ENCODE measurements around the gene HOXC4.
A peak's percentile ranks its signal among the peaks of the same experiment; 100 is the strongest.
"Not testable (repeated sequence)": the region's sequence is repeated elsewhere in the genome, so short reads cannot be mapped to it uniquely, and the experiment has no call there.

Gene HOXC4

DNA sequence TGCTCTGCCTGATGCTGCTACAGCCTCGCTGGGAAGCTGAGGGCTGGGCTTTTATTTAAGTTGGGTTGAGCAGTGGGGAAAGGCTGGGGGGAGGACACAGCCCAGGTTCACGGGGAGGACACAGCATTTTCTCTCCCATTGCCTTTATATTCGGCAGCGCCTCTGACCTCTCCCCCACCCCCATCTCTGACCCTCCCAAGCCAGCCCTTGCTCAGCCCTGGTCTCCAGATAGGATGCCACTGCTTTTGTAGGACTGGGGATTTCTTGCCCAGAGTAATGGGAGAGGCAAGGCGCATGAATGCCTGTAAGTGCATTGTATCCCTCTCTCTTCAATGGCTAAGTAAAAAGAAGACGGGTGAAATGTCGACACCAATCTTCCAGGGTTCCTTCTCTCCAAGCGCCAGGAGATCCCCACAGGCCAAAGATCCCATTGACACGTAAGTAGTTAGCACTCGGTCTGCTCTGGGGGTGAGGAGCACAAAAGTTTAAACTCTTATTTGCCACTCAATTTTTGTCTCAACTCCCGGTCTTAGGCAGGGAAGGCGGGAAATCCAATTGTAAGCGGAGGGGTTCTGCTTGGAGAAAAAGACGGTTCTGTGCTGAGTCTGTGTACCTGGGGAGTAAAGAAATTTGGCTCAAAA, 4.6 kb downstream of the HOXC4 start:
- no peak for DNase-seq (ENCODE audit: low read depth in 2 of 2)

DNA sequence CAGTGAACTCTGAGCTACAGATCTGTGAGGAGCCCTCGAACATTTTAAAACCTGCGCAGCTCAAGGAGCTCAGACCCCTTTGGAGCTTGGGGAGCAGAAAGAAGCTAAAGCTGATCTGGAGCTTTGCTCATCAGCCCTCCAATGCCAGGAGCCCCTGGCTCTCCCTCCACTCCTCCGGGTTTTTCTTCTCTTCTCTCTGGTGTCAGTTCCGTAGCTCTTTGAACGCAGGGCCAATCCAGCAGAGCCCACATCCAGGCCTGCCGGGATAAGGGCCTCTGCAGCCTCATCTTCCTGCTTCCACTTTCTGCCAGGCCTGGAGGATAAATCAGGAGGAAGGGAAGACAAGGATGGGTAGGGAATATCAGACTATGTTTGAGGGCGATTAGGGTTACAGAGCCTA, 6.0 kb downstream of the HOXC4 start:
- DNase-seq (ENCODE audit: low read depth in 2 of 2): no peak

DNA sequence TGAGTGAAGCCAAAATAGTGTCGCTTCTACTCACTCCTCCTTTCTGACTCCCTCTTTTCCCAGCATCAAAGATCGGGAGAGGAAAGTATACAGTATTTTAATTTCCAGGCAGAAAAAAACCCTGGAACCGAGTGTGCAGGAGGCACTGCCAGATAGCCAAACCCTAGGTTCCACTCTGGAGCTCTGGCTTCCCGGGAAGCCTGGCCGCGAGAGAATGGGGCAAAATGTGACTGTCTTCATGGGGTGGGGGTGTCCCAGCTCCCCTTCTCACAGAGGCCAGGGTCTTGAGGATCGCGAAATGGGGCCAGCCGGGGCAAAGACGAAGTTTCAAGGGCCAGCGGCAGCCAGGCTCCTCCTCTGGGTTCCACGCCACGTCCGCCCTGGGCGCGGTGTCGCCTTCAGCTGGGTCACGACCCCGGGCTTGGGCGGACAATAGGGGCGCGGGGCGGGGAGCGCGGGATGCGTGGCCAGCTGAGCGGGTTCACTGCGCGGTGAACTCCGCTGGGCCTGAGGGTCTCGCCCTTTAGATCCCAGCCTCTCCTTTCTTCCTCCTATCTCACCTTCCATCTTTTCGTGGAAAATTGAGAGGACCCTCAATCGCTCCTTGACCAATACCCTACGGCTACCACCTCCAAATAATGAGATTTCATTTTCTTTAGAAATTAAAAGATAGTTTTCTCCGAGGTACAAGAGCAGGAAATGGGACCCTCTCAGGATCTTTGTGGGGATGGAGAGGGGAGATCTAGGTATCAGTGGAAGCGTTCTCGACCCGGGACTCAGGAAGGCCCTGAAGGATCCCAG, 6.7 kb downstream of the HOXC4 start:
- no peak for DNase-seq (ENCODE audit: low read depth in 2 of 2)

DNA sequence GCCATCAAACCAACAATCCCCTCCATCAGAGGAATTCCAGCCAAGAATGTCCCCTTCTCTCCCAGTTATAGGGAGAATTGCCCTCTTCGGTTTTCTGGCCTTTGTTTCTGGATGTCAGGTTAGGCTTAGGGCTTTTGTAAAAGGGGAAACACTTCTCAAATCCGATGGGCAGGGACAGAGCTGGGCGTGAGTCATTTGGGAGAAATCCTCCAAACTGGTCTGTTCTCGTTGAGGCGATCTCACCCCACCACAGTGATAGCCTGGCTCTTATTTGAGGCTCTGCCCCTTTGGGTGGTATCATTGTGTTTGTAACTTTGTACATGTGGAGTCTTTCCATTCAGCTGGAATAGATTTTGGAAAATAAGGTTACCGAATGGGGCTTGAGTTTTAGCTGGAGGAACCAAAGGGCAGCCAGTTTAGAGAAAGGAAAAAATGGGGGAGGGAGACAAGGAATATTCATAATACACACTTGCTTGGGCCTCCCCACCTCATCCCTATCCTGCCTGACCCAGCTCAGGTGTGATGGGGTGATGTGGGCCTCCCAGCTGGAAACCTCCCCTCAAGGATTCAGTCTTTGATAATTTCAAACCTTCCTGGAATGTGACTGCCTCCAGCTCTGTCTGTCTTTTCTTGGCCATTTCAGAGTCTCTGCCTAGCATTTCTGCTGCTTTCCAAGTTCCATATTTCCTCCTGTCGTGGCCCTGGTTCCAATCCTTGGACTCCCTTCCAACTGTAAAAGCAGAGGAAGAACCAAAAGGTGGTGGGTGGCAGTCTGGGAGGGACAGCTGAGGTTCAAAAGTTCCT, 7.5 kb downstream of the HOXC4 start:
- no peak for DNase-seq (ENCODE audit: low read depth in 2 of 2)

DNA sequence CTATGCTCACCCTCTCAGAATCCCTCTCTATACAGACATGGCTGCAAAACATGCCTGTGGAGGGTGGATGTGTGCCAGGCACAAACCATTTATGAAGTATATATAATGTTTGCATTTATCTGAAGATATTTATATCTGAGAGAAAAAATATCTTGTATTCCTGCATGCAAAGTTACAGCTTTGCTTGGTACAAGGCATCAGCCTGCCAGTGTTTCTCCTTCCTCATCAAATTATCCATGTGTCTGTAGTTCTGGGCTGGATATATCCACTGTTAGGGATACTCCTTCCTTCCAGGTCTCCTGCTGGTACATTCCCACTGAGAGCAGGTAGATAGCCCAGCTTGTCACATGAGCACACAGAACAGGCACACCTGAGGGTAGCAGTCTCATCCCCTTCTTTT, 12.0 kb downstream of the HOXC4 start:
- DNase-seq (ENCODE audit: low read depth in 2 of 2): no peak

DNA sequence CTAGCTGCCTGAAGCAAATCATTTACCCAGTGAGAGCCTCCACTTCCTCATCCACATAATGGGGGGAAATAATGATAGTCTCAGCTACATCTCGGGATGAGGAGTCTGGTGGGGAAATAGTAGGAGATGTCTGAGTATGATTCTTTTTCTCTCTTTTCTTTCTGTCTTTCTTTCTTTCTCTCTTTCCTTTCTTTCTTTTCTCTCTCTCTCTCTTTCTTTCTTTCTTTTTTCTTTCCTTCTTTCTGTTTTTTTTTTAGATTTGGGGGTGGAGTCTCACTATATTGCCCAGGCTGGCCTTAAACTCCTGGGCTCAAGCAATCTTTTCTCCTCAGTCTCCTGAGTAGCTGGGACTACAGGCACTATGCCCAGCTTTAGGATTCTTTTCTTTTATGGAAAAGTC, 12.8 kb downstream of the HOXC4 start:
- no peak for DNase-seq (ENCODE audit: low read depth in 2 of 2)

DNA sequence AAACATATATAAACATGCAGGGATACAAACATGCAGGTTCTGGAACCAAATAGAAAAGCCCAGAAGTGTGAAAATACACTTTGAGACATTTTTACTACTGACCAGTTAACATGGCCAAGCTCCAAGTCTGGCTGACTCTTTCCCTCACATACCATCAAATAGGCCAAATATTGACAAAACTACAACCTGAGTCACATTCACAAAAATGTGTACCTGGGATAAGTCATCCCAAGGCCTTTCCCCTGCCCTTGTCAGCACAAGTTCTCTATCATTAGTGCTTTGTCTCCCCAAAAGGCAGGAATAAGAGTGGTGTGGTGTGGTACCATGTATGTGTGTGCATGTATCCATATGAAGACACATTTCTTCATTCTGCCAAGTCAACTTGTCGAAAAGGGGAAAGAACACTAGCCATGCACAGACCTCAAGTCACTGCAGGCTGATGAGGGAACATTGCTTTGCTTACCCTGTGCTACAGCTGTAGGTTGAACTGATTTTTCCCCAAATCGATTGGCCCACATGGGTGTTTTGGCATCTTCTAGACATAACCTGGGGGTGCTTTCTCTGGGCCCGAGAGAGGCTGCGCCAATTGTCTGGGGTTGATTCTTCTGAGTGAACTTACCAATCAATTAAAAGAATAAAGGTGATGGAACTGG, 14.9 kb downstream of the HOXC4 start:
- no peak for DNase-seq (ENCODE audit: low read depth in 2 of 2)

DNA sequence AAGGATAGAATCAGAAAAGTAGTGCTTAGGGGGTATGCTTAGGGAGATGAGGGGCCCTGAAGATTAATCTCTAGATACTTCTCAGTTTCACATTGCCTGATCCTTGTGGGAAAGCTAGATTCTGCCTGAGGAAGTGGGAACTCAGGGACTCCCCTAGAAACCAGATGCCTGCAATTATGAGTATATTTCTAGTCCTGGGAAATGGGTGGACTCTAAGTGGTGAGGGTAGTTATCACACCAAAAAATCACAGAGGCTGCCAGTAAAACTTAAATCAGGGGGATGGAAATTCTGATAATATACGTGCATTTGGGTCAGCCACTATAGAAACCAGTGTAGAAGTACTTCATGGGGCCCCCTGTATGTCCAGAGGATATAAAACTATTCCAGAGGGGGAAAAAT, 18.3 kb downstream of the HOXC4 start:
- DNase-seq (ENCODE audit: low read depth in 2 of 2): no peak

DNA sequence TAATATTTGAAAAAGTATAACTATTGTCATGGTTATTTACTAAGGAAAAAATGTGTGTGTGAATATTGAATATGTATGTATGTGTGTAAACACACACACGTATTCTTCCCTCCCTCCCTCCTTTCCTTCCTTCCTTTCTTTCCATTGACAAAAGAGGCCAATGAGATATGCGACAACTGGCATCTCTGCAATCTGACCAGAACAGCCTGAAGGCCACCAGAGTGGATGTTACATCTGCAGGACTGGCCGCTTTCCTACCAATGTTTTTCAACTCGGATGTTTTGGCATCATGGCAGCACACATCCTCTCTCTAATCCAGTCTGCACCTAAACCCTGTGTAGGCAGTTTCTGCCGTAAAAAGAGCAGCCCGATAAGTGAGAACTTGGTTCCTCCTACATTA, 20.7 kb downstream of the HOXC4 start:
- no peak for DNase-seq (ENCODE audit: low read depth in 2 of 2)

DNA sequence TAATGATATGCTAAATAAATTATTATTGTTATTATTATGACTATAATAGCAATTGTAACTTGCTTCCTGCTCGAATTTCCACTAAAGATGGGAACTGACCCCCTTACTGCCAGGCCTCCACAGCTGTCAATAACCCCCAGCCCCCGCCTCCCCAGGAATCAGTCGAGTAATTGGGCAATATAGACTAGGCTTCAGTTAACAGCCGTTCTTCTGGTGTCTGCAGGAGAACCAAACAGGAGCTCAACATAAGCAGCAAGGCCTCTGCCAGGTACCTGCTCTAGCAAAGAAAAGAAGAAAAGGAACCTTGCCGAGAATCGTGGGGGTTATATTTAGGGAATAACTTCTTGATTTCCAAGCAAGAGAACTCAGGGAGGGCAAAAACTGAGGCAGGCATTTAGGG, 21.8 kb downstream of the HOXC4 start:
- no peak for DNase-seq (ENCODE audit: low read depth in 2 of 2)

DNA sequence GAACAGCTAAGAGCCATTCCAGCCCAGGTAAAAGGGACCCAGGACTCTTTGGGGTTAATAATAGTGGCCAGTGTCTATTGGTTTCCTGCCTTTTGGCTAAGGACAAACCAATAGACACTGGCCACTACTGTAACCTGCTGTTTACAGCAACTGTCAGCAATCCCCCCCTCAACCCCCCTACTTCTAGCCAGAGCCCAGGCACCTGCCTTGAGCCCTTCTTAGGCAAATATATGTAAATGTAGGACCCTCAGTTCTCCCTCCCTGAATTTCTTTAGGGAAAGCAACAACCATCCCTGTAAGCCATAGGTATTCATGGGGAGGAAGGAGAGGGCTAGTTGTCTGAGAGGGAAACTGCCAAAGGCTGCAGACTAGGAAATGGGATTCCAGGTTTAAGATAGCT, 22.3 kb downstream of the HOXC4 start:
- no peak for DNase-seq (ENCODE audit: low read depth in 2 of 2)

DNA sequence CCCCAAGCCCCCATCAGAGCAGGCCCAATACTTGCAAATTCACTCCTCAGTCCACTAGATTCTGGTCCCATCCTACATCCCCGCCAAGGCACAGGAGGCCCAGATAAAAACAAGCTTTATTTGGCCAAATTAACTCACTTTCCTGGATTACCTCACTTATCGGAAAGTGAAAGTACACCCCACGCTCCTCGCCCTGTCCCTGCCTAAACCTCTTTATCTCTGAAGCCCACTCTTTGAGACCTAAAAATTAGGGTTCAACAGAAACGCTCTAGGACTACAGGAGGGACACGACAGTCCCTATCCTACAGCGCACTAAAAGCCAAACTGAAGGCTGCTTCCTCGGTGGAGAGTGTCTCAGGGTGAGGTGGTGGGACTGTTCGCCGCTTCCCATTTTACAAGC, 24.2 kb downstream of the HOXC4 start:
- DNase-seq (ENCODE audit: low read depth in 2 of 2): not testable (repeated sequence)

DNA sequence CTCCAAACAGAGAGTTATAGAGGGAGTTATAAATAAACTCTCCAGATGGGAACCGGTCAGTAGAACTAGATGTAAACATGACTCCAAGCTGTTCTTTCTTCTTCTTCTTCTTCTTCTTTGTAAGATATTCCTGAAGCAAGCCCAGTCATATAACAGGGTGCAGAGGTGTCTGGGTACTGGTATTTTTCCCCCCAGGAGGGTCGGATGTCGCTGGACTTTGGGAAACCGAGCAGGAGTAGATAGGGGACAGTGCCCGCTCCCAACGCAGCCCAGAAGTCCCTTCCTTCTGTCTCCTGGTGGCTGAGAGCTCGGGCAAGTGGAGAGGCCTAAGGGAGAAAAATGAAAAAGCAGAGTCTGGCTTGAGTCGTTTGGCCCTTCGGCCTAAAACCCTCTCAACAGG, 25.5 kb downstream of the HOXC4 start:
- not testable (repeated sequence) for DNase-seq (ENCODE audit: low read depth in 2 of 2)

DNA sequence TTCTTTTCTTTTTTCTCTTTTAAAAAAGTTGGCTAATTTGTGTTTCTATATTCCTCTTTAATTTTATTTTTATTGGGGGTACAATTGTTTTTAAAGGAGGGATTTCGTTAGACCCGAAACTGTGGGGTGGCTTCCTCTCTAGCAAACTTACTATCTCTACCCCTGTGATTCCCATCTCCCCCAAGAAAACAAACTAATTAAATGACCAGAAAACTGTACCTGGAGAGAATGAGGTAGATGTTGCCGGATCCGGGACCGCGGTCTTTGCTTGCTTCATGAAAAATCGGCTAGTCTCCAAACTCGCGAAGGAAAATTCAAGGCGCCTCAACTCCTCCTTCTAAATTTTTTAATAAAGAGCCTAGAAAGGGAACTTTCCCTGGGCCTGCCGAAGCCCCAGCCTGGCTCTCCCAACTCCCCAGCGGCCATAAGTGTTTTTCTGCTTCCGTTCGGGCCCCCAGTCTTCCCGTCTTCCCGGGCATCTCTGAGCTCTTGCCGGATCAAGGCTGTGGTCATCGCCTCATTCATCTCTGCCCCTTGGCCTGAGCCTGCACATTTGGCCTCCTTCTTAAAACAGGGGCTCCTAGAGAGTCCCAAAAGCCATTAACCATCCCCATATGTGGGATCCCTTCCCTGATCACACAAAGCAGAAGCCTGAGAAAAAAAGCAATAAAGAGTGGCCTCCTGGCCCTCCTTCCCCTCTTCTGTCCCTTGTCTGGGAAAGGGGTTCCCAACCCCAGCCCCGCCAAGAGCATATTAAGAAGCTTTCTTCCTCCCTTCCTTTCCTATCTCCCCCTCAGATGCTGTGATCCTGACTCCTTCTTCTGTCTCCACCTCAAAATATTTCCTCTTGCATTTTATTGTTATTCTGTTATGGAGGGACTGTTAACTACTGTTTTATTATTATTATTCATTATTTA, 26.6 kb downstream of the HOXC4 start:
- DNase-seq (ENCODE audit: low read depth in 2 of 2): not testable (repeated sequence)

DNA sequence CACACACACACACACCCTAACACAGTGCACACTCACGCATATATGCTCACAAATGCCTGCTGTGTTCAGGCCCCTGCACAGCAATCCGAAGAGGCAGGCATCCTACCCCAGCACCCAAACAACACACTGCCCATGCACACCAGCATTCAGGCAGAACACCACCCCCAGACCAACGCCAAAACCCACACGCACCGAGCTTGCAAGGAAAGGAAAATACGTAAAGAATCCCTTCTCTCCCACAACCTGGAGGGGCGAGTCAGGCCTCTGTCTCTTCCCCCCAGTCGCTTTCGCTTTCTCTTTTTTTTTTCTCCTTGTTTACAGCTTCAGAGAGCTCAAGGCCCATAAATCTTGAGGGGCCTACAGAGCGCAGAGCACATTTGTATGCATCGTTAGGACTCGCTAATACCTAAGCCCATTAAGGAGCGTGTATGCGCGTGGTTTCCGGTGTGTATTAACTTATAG, 27.4 kb downstream of the HOXC4 start:
- peak; percentile 8 to 11 for DNase-seq (ENCODE audit: low read depth in 2 of 2)

DNA sequence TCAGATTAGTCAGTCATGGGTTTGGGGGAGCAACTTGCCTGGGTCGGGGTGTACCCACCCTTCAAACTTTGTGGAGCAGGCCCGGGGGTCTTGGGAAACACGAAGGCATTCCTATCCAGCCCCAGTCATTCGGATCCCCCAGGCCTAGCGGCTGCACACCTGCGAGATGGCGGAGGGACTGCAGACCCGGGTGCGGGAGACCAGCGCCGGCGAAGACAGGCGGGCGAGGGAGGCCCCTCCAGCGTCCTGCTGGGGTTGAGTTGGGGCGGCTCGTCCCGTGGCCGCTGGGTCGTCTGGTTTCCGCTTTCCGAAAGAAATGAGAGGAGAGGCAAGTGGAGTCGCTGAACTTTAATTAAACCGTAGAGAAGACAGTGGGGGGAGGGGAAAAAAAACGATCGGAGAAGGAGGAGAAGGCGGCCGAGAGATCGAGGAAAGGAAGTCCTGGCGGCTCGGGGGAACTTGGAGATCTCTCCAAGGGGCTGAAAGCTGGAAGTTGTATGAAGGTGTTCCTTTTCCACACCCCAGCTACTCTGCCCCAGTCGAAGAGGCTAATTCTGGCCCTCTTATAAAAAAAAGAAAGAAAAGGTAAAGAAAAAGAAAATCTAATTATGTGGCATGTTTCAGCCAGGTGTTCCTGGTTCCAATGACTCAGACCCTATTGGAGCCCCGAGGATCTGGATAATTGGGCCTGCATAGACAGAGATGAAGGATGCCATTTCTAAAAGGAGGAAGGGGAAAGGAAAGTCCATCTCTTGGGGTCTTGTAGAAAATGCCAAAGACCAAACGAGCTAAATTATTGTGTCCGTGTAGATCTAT, 28.2 kb downstream of the HOXC4 start:
- not testable (repeated sequence) for DNase-seq (ENCODE audit: low read depth in 2 of 2)

DNA sequence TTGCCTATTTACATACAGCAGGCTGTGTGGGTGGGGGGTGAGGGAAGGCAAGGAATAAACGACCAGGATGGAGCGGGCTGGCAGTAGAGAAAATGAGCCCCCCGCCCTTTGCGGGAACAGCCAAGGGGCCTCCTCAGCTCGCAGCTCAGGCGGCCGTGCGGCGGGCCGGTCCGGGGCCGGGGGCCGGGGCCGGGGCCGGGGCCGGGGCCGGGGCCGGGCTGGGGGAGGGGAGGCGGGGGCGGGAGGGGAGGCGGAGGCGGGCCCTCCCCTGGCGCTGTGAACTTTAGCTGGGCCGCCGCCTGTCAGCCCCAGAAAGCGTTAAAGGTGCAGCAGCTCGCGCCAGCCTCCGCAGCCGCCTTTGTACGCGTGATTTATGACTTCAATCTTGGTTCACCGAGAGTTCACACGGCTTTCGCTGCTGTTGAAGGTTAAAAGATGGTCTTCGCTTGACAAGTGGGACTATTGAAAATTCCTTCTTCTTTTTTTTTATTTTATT, 28.8 kb downstream of the HOXC4 start:
- peak; percentile 20 to 45 for DNase-seq (ENCODE audit: low read depth in 2 of 2)

DNA sequence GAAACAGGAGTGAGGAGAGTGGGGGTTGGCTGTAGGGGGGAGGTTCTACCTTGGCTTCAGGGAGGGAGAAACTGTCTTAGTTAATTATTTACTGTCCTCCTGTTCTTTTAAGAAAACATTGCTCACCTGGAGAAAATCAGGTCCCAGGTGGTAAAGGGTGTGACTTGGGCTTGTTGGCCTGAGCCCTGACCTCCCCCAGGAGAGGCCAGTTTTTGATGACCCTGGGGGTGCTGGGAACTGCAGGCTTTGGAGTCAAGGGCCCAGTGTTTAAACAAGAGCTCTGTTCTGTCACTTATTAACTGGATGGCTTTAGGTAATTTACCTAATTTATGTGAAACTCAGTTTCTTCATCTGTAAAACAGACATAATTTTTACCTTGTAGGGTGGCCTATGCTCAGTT, 34.4 kb downstream of the HOXC4 start:
- DNase-seq (ENCODE audit: low read depth in 2 of 2): not testable (repeated sequence)

DNA sequence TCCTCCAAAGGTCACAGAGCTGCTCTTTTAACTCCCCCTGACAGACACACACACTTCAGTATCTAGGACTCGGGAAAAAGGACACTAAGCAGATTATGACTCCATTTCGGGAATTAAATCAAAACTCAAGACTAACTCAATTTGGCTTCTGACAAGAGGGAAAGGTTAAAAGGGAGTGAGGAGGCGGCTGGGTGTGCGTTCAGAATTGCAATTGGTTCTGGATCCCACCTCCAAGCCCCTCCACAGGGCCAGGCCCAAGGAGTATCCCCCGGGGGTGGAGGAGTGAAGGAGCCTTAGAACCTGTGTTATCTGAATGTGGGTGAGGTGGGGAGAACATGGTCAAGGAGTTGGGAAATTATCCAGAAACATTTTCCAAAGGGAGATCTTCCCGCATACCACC, 35.8 kb downstream of the HOXC4 start:
- DNase-seq (ENCODE audit: low read depth in 2 of 2): not testable (repeated sequence)

DNA sequence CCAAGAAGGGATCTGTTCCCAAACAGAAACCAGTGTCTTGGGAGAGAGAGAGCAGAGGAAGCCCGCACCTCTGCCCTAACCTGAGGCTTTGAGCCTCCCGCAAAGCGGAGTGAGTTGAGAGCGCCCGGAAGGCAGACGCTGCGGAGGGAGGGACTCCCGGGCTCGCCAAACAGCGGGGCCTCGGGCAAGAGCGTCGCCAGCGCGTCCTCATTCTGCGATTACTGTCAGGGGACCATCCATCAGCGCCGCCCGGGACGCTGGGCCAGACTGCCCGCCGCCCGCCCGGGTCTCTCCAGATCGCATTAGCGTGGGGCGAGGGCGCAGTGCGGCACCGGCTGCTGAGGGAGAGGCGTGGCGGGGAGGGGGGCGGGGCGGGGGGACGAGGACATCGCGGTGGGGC, 36.7 kb downstream of the HOXC4 start:
- not testable (repeated sequence) for DNase-seq (ENCODE audit: low read depth in 2 of 2)
